SK-N-SH treated with all-trans-retinoic acid at 6 μM for 48 hours (cell line): ENCODE data around the gene FARS2.

ENCODE experiments used
- ATAC-seq: fragments of 200-7000 bp; cut with Tn5 transposase; 3 replicates; pipeline ENCODE4 v1.9.1; 2020; ENCODE audit warnings: mild to moderate bottlenecking, moderate library complexity
- ARNTL ChIP-seq: fragments of 450-650 bp; formaldehyde crosslinking; IDR thresholded peaks from 2 replicates; pipeline ENCODE4 v1.5.0; 2020; ENCODE audit warnings: low read depth, mild to moderate bottlenecking, moderate library complexity, borderline replicate concordance
- BACH2 ChIP-seq: fragments of 250-450 bp; sonication (Bioruptor Pico); IDR thresholded peaks from 2 replicates; pipeline ENCODE4 v1.9.0; 2021; ENCODE audit warnings: mild to moderate bottlenecking, borderline replicate concordance
- CSDC2 ChIP-seq: fragments of 250-450 bp; sonication (Bioruptor Pico); IDR thresholded peaks from 2 replicates; pipeline ENCODE4 v1.5.0; 2020; ENCODE audit warnings: mild to moderate bottlenecking, moderate library complexity
- ESRRG ChIP-seq: fragments of 250-450 bp; sonication (Bioruptor Pico); IDR thresholded peaks from 2 replicates; pipeline ENCODE4 v1.6.1; 2021; ENCODE audit warnings: mild to moderate bottlenecking
- GLIS3 ChIP-seq: fragments of 250-450 bp; sonication (Bioruptor Pico); IDR thresholded peaks from 2 replicates; pipeline ENCODE4 v1.5.0; 2020; ENCODE audit warnings: mild to moderate bottlenecking, moderate library complexity
- ISL1 ChIP-seq: fragments of 250-450 bp; sonication (Bioruptor Pico); IDR thresholded peaks from 2 replicates; pipeline ENCODE4 v2.1.2; 2022; ENCODE audit warnings: mild to moderate bottlenecking, moderate library complexity
- OSR1 ChIP-seq: fragments of 250-450 bp; sonication (Bioruptor Pico); IDR thresholded peaks from 2 replicates; pipeline ENCODE4 v1.8.0; 2022; ENCODE audit warnings: moderate library complexity, mild to moderate bottlenecking, inconsistent platforms
- PPARA ChIP-seq: fragments of 250-450 bp; sonication (Bioruptor Pico); IDR thresholded peaks from 2 replicates; pipeline ENCODE4 v1.5.0; 2020; ENCODE audit warnings: mild to moderate bottlenecking, borderline replicate concordance
- RARB ChIP-seq: fragments of 250-450 bp; sonication (Bioruptor Pico); IDR thresholded peaks from 2 replicates; pipeline ENCODE4 v1.8.0; 2021; ENCODE audit warnings: mild to moderate bottlenecking, moderate library complexity
- SNAI2 ChIP-seq: fragments of 250-450 bp; sonication (Bioruptor Pico); IDR thresholded peaks from 2 replicates; pipeline ENCODE4 v1.5.0; 2020; ENCODE audit warnings: mild to moderate bottlenecking, moderate library complexity
- TCF4 ChIP-seq: fragments of 250-450 bp; sonication (Bioruptor Pico); IDR thresholded peaks from 2 replicates; pipeline ENCODE4 v1.8.0; 2021; ENCODE audit warnings: mild to moderate bottlenecking, moderate library complexity, borderline replicate concordance
- TOX ChIP-seq: fragments of 250-450 bp; sonication (Bioruptor Pico); IDR thresholded peaks from 2 replicates; pipeline ENCODE4 v1.8.0; 2021; ENCODE audit warnings: mild to moderate bottlenecking, moderate library complexity, borderline replicate concordance
- ZC3H10 ChIP-seq: fragments of 250-450 bp; sonication (Bioruptor Pico); IDR thresholded peaks from 2 replicates; pipeline ENCODE4 v1.5.1; 2021; ENCODE audit warnings: mild to moderate bottlenecking, moderate library complexity
- ZFP3 ChIP-seq: fragments of 250-450 bp; sonication (Bioruptor Pico); IDR thresholded peaks from 2 replicates; pipeline ENCODE4 v1.5.0; 2020; ENCODE audit warnings: mild to moderate bottlenecking, moderate library complexity
- ZFP30 ChIP-seq: fragments of 450-650 bp; formaldehyde crosslinking; IDR thresholded peaks from 2 replicates; pipeline ENCODE4 v1.5.0; 2022; ENCODE audit warnings: mild to moderate bottlenecking, moderate library complexity
- ZNF565 ChIP-seq: fragments of 450-650 bp; formaldehyde crosslinking; conservative IDR thresholded peaks from 2 replicates; pipeline ENCODE4 v1.5.0; 2020; ENCODE audit warnings: low read depth, mild to moderate bottlenecking, moderate library complexity
- ZNF8 ChIP-seq: fragments of 450-650 bp; formaldehyde crosslinking; IDR thresholded peaks from 2 replicates; pipeline ENCODE4 v1.5.0; 2020; ENCODE audit warnings: mild to moderate bottlenecking, moderate library complexity
- TF ChIP-seq, protein P1 (sequence below): fragments of 250-450 bp; sonication (Bioruptor Pico); IDR thresholded peaks from 2 replicates; pipeline ENCODE4 v1.5.1; 2021; ENCODE audit warnings: mild to moderate bottlenecking, moderate library complexity
- TF ChIP-seq, protein P2 (sequence below): fragments of 250-450 bp; sonication (Bioruptor Pico); IDR thresholded peaks from 2 replicates; pipeline ENCODE4 v1.5.1; 2020; ENCODE audit warnings: low read depth, mild to moderate bottlenecking, moderate library complexity
- TF ChIP-seq, protein P3 (sequence below): fragments of 250-450 bp; sonication (Bioruptor Pico); IDR thresholded peaks from 2 replicates; pipeline ENCODE4 v1.5.0; 2020; ENCODE audit warnings: mild to moderate bottlenecking, moderate library complexity
- TF ChIP-seq, protein P4 (sequence below): fragments of 250-450 bp; sonication (Bioruptor Pico); IDR thresholded peaks from 2 replicates; pipeline ENCODE4 v1.8.0; 2020; ENCODE audit warnings: mild to moderate bottlenecking, moderate library complexity, borderline replicate concordance

Gene FARS2

DNA sequence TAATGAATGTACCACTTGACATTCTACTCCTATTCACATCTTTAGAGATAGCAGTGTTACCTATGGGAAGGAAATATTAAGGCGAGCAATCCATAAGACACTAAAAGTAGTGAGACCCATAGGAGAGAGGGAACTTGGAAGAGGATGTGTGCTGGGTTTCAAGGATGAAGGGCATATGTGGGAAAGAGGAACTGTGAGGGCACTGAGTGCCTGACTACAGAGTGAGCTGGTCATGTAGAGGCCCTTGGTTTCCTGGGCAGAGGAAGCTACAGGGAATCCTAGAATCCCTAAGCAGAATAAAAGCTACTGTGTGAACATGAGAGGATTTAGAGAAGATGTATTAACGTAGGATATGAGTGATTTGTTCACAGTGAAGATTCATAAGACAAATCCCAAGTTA is 262.8 kb downstream of the FARS2 start (continued):
- TF ChIP-seq SNAI2 (CRISPR knock-in tag) (no peak), ISL1 (CRISPR knock-in tag) (no peak), PPARA (CRISPR knock-in tag) (no peak), ARNTL (CRISPR knock-in tag) (no peak), BACH2 (no peak), OSR1 (CRISPR knock-in tag) (no peak), RARB (no peak)
- TF ChIP-seq, protein P1, sequence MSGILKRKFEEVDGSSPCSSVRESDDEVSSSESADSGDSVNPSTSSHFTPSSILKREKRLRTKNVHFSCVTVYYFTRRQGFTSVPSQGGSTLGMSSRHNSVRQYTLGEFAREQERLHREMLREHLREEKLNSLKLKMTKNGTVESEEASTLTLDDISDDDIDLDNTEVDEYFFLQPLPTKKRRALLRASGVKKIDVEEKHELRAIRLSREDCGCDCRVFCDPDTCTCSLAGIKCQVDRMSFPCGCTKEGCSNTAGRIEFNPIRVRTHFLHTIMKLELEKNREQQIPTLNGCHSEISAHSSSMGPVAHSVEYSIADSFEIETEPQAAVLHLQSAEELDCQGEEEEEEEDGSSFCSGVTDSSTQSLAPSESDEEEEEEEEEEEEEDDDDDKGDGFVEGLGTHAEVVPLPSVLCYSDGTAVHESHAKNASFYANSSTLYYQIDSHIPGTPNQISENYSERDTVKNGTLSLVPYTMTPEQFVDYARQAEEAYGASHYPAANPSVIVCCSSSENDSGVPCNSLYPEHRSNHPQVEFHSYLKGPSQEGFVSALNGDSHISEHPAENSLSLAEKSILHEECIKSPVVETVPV (CRISPR knock-in tag): no peak
- TF ChIP-seq, protein P2, sequence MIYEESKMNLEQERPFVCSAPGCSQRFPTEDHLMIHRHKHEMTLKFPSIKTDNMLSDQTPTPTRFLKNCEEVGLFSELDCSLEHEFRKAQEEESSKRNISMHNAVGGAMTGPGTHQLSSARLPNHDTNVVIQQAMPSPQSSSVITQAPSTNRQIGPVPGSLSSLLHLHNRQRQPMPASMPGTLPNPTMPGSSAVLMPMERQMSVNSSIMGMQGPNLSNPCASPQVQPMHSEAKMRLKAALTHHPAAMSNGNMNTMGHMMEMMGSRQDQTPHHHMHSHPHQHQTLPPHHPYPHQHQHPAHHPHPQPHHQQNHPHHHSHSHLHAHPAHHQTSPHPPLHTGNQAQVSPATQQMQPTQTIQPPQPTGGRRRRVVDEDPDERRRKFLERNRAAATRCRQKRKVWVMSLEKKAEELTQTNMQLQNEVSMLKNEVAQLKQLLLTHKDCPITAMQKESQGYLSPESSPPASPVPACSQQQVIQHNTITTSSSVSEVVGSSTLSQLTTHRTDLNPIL (CRISPR knock-in tag): no peak

DNA sequence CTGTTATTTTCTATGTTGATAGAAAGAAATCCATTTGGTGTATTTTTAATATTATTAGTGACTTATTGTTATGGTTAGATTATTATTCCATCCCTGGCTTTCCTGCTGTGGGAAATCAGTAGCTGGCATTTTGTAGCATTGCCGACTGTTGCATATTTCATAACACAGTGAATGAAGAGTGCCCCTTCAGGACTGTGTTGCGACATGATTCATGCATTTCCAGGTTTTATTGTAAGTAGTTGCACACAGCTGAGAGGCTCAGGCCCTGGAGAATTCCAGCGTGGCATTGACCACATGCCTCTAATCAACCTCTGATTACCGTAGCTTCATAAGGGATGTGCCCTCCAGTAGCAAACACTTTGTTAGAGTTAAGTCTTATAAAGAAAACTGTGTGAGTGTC is 263.9 kb downstream of the FARS2 start:
- TF ChIP-seq PPARA (CRISPR knock-in tag) (no peak), ARNTL (CRISPR knock-in tag) (no peak)
- peak; percentile 53; the same call in 1 of the 3 replicates for ATAC-seq

DNA sequence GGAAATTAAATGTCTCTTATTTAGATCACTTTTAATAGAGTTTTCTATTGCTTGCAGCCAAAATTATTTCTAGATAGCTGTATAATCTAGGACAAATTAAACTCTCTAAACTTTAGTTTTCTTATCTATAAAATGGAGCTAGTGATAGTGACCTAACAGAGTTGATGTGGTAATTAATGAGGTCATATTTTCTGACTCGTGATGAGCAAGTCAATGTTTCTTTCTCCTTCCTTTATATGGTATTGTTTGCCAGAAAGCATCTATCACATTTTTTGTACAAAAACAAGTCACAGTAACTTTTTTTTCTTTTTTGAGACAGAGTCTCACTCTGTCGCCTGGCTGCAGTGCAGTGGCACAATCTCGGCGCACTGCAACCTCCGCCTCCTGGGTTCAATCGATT is 267.7 kb downstream of the FARS2 start:
- TF ChIP-seq, protein P3, sequence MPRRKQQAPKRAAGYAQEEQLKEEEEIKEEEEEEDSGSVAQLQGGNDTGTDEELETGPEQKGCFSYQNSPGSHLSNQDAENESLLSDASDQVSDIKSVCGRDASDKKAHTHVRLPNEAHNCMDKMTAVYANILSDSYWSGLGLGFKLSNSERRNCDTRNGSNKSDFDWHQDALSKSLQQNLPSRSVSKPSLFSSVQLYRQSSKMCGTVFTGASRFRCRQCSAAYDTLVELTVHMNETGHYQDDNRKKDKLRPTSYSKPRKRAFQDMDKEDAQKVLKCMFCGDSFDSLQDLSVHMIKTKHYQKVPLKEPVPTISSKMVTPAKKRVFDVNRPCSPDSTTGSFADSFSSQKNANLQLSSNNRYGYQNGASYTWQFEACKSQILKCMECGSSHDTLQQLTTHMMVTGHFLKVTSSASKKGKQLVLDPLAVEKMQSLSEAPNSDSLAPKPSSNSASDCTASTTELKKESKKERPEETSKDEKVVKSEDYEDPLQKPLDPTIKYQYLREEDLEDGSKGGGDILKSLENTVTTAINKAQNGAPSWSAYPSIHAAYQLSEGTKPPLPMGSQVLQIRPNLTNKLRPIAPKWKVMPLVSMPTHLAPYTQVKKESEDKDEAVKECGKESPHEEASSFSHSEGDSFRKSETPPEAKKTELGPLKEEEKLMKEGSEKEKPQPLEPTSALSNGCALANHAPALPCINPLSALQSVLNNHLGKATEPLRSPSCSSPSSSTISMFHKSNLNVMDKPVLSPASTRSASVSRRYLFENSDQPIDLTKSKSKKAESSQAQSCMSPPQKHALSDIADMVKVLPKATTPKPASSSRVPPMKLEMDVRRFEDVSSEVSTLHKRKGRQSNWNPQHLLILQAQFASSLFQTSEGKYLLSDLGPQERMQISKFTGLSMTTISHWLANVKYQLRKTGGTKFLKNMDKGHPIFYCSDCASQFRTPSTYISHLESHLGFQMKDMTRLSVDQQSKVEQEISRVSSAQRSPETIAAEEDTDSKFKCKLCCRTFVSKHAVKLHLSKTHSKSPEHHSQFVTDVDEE (CRISPR knock-in tag): no peak
- no peak for TF ChIP-seq RARB
- TF ChIP-seq PPARA (CRISPR knock-in tag): no peak
- TF ChIP-seq, protein P4, sequence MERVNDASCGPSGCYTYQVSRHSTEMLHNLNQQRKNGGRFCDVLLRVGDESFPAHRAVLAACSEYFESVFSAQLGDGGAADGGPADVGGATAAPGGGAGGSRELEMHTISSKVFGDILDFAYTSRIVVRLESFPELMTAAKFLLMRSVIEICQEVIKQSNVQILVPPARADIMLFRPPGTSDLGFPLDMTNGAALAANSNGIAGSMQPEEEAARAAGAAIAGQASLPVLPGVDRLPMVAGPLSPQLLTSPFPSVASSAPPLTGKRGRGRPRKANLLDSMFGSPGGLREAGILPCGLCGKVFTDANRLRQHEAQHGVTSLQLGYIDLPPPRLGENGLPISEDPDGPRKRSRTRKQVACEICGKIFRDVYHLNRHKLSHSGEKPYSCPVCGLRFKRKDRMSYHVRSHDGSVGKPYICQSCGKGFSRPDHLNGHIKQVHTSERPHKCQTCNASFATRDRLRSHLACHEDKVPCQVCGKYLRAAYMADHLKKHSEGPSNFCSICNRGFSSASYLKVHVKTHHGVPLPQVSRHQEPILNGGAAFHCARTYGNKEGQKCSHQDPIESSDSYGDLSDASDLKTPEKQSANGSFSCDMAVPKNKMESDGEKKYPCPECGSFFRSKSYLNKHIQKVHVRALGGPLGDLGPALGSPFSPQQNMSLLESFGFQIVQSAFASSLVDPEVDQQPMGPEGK: no peak
- no peak for TF ChIP-seq ARNTL (CRISPR knock-in tag)
- TF ChIP-seq TOX (CRISPR knock-in tag): no peak
- no peak for TF ChIP-seq GLIS3
- no peak for TF ChIP-seq OSR1 (CRISPR knock-in tag)
- no peak for ATAC-seq

DNA sequence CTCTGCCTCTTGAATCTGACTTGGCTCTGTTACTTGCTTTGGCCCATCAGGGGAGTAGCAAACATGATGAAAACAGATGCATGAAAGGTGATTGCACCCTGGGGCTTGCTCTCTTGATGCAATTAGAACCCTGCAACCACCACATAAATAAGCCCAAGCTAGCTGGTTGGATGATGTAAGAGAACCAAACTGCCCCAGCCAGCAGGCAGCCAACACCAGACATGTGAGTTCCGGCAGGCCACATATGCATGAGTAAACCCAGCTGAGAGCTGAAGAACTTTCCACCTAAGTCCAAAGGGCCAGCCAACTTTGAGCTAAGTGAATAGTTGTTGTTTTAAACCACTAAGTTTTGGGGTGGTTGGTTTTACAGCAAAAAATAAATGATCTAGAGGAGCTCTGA is 268.4 kb downstream of the FARS2 start:
- TF ChIP-seq ARNTL (CRISPR knock-in tag) (no peak), ZNF565 (CRISPR knock-in tag) (no peak), SNAI2 (CRISPR knock-in tag) (no peak)
- ATAC-seq: no peak

DNA sequence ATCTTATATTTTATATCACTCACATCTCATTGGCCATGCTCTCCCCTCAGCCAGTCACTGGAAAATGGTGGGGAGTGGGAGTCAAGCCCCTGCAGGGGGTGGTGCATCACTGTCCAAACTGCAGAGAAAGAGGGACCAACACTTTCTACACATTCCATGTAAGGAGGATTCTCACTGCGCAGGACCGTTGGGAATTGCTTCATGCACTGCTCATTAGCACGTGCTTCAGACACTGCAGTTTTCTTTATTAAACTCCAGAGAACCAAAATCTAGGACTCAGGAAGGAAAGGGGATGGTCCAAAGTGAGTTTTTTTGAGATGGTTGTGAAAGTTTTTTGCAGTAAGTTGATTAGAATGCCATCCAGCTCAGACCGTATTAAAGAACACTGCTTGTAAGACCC is 269.8 kb downstream of the FARS2 start:
- TF ChIP-seq ZNF8 (CRISPR knock-in tag): no peak
- TF ChIP-seq ARNTL (CRISPR knock-in tag): no peak
- no peak for TF ChIP-seq GLIS3
- TF ChIP-seq, protein P3 (CRISPR knock-in tag): no peak
- TF ChIP-seq TOX (CRISPR knock-in tag): no peak
- TF ChIP-seq ESRRG (CRISPR knock-in tag): no peak
- no peak for TF ChIP-seq TCF4 (CRISPR knock-in tag)
- TF ChIP-seq ZFP3 (CRISPR knock-in tag): no peak
- no peak for TF ChIP-seq CSDC2 (CRISPR knock-in tag)
- no peak for TF ChIP-seq BACH2
- no peak for TF ChIP-seq ZC3H10 (CRISPR knock-in tag)
- TF ChIP-seq, protein P1 (CRISPR knock-in tag): no peak
- TF ChIP-seq RARB: no peak
- TF ChIP-seq ZFP30 (CRISPR knock-in tag): no peak
- no peak for TF ChIP-seq ISL1 (CRISPR knock-in tag)
- TF ChIP-seq OSR1 (CRISPR knock-in tag): no peak
- no peak for TF ChIP-seq SNAI2 (CRISPR knock-in tag)
- ATAC-seq: no peak
